Activated naive CD8-positive, alpha-beta T cell treated with anti-CD3 and anti-CD28 coated beads, Interleukin-2, amount 10 ng/mL, durations not matched to agents 7 days and 5 days (primary cell): ENCODE results near the gene NEDD8. TPM values are rescaled to one million over a fixed set of nuclear protein-coding genes. Genes with fewer than 3 reads are reported as not detected.
"Not testable (repeated sequence)": the region's sequence is repeated elsewhere in the genome, so short reads cannot be mapped to it uniquely, and the experiment has no call there.

Experiments
- ATAC-seq: fragments of 150-1000 bp; cut with Tn5 transposase; one replicate; pipeline ENCODE4 v1.10.0; 2021; ENCODE audit warnings: low read depth, moderate library complexity
- POLR2A ChIA-PET: fragments of 350-600 bp; sonication (Branson Sonifier 250); formaldehyde crosslinking; loops from one replicate; lab custom pipeline; 2021; ENCODE audit warnings: antibody characterized with exemption; lab: Charles Lee
- DNase-seq: peaks from one replicate; pipeline ENCODE4 v3.0.0; 2021
- H3K27ac Mint-ChIP-seq: one replicate; pipeline ENCODE4 v1.8.0; 2022; ENCODE audit warnings: mild to moderate bottlenecking, mixed read lengths
- H3K27me3 Mint-ChIP-seq: one replicate; pipeline ENCODE4 v1.8.0; 2022; ENCODE audit warnings: mild to moderate bottlenecking, moderate library complexity, mixed read lengths
- H3K36me3 Mint-ChIP-seq: one replicate; pipeline ENCODE4 v1.8.0; 2021; ENCODE audit warnings: mild to moderate bottlenecking, mixed read lengths
- H3K4me1 Mint-ChIP-seq: one replicate; pipeline ENCODE4 v1.8.0; 2021; ENCODE audit warnings: mixed read lengths
- H3K4me3 Mint-ChIP-seq: one replicate; pipeline ENCODE4 v1.8.0; 2022; ENCODE audit warnings: mild to moderate bottlenecking, moderate library complexity, mixed read lengths
- H3K9me3 Mint-ChIP-seq: one replicate; pipeline ENCODE4 v1.8.0; 2021; ENCODE audit warnings: mixed read lengths
- total RNA-seq, 2 experiments: library from RNA; stranded (reverse); gene quantifications; one replicate each; pipeline ENCODE4 v1.2.3, GENCODE V29; 2021

Gene NEDD8
- total RNA-seq, 2 experiments from 2014 or later, result 179 to 196 TPM

DNA sequence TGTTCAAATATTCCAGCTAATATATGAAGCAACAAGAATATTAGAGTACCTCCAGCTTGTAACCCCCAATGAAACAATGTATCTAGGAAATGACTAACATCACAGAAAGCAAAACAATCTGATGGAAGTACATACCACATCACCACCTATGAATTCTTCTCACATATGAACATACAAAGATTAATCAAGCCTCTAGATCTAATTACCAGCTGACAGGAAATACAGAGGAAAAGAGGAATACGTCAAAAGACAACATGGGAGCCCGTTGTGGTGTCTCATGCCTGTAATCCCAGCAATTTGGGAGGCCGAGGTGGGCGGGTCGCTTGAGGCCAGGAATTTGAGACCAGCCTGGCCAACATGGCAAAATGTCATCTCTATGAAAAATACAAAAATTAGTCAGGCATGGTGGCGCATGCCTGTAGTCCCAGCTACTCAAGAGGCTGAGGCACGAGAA lies 7.5 kb downstream of the NEDD8 start:
- POLR2A ChIA-PET, result interaction anchor here (1.3 kb wide), 1 partner anchor 11 kb away, joined by 5 read pairs; the partner anchor contains the start of gene CHMP4A
- no peak for ATAC-seq
- Mint-ChIP-seq H3K27ac (no peak overlapping the region), H3K27me3 (no peaks in the 10 kb centered on the region), H3K36me3 (peaks cover 12% of the 10 kb centered on the region), H3K4me3 (no peak overlapping the region), H3K4me1 (peaks cover 19% of the 10 kb centered on the region), H3K9me3 (no peaks in the 10 kb centered on the region)
- DNase-seq, result no peak

DNA sequence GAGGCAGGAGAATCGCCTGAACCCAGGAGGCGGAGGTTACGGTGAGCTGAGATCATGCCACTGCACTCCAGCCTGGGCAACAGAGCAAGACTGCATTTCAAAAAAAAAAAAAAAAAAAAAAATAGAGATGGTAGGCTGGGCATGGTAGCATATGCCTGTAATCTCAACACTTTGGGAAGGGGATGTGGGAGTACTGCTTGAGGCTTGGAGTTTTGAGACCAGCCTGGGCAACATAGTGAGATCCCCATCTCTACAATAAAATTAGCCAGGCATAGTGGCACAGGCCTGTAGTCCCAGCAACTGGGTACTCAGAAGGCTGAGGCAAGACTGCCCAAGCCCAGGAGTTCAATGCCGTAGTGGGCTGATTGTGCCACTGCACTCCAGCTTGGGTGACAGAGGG lies 9.2 kb downstream of the NEDD8 start:
- DNase-seq, H3K27me3 Mint-ChIP-seq, ATAC-seq, POLR2A ChIA-PET, H3K9me3 Mint-ChIP-seq, H3K27ac Mint-ChIP-seq, H3K4me3 Mint-ChIP-seq: not testable (repeated sequence)
- Mint-ChIP-seq H3K4me1 (peaks cover 17% of the 10 kb centered on the region), H3K36me3 (peaks cover 10% of the 10 kb centered on the region)

- Mint-ChIP-seq H3K9me3 (no peaks in the 10 kb centered on the region), H3K4me3 (no peak overlapping the region), H3K27ac (peak overlapping the region; percentile 65), H3K4me1 (peaks cover 18% of the 10 kb centered on the region), H3K36me3 (peaks cover 4% of the 10 kb centered on the region), H3K27me3 (no peaks in the 10 kb centered on the region)
- POLR2A ChIA-PET, result interaction anchor here (1.3 kb wide), 1 partner anchor 58 kb away, joined by 6 read pairs; the partner anchor contains the start of gene IRF9
- no peak for ATAC-seq
- DNase-seq, result no peak
These were observed 12.6 kb downstream of the NEDD8 start for GRCh38 chr14:24219521-24219920.

- POLR2A ChIA-PET, result no interaction called here
- DNase-seq (no peak), ATAC-seq (no peak)
- Mint-ChIP-seq H3K36me3 (peaks cover 6% of the 10 kb centered on the region), H3K27ac (no peak overlapping the region), H3K4me3 (no peak overlapping the region), H3K27me3 (no peaks in the 10 kb centered on the region), H3K4me1 (peaks cover 21% of the 10 kb centered on the region), H3K9me3 (no peaks in the 10 kb centered on the region)
These were observed 13.1 kb downstream of the NEDD8 start for GRCh38 chr14:24219080-24219479.

DNA sequence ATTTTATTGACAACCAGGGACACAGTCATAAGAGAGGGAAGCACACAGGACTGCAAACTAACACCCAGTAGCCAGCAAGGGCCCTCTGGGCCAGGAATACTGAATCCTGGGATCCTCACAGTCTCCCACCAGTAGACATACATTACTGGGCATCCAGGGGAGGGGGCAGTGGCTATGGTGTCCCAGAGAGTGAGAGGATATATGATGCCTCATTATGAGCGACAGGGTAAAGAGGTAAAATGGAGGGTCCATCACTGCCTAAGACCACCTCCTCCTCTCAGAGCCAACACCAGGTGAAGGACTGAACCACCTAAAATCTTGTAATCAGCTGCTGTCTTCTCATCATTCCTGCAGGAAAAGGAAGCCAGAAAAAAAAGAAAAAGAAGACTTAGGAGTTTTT lies 15.3 kb downstream of the NEDD8 start:
- not testable (repeated sequence) for H3K9me3 Mint-ChIP-seq, H3K4me3 Mint-ChIP-seq, DNase-seq, ATAC-seq, H3K27me3 Mint-ChIP-seq
- H3K36me3 Mint-ChIP-seq, result peaks cover 10% of the 10 kb centered on the region
- H3K4me1 Mint-ChIP-seq, result peaks cover 33% of the 10 kb centered on the region
- peak overlapping the region; percentile 98 for H3K27ac Mint-ChIP-seq
- POLR2A ChIA-PET, result interaction anchor here (1.8 kb wide), 1 partner anchor 80 kb away, joined by 8 read pairs; no protein-coding TSS in a partner anchor

DNA sequence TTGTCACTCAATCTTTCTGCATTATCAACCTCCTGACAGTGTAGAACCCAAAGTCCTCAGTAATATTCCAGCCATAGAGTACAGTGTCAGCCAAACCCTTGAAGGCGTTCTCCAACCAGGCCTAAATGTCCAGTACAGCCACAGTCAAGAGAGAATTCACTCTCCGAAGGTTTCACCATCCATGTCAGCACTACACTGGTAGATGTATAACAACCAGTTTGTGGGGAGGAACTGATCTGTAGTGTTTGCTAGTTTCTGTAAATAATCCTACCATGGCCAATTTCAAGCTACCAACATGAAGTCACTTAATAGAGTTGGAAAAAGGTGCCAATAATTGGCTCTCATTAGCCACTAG lies 15.8 kb downstream of the NEDD8 start:
- no peak for DNase-seq
- POLR2A ChIA-PET, result interaction anchor here (0.6 to 2.1 kb wide), 19 partner anchors 15 to 214 kb away, joined by 3 to 21 read pairs (median 6); partner anchors contain the start of genes CBLN3, CIDEB, DCAF11 and DHRS1
- Mint-ChIP-seq H3K36me3 (peaks cover 14% of the 10 kb centered on the region), H3K27me3 (no peaks in the 10 kb centered on the region), H3K4me1 (peaks cover 38% of the 10 kb centered on the region), H3K9me3 (no peaks in the 10 kb centered on the region), H3K4me3 (peak overlapping the region; percentile 93), H3K27ac (peak overlapping the region; percentile 98)
- no peak for ATAC-seq

DNA sequence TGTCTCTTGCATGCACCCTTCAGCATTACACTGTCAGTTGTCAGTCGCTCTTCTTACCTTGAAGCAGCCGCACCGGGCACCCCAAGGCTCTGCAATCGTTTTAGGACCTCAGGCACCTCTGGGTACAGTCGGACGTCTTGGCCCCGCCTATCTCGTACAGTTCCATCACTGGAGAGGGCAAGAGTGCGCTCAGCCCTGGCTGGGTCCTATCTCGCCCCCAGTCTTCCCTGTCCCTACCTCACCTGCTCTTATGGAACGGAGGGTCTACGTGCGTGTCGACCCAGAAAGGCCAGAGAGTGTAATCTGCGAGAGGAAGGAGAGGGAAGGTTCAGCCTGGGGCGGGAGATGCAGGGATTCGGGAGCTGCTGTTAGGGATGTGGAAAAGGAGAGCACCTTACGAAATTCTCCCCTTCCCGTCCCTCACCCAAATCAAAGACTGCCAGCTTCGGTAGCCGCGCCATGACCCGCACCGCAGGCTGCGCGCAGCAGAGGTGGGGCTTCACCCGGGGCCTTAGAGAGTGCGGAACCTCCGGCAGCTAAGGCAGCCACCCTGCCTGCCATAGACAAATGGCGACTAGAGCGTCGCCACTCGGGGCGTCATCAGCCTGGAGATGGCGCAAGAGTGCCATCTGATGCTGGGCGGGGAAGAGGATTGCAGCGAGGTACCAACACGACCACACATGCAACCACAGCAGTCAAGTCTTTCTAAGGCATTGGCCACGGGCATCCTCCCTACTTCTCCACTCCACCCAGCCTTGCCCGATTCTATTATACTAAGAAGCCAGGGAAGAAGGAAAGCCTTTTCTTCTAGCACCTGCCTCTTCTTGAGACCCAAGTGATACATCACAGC lies 16.4 kb downstream of the NEDD8 start, which contains the start of gene MDP1:
MDP1 (minus strand) TSS at position 572 of the 850 bp plus-strand sequence; CDS start at position 461, 111 bp downstream.
- no peaks in the 10 kb centered on the region for H3K27me3 Mint-ChIP-seq
- H3K4me3 Mint-ChIP-seq, result peak within 1 kb of the TSS; percentile 93
- ATAC-seq, result peak; percentile 73
- H3K9me3 Mint-ChIP-seq, result no peaks in the 10 kb centered on the region
- peaks cover 38% of the 10 kb centered on the region for H3K4me1 Mint-ChIP-seq
- POLR2A ChIA-PET, result interaction anchor here (0.6 to 2.1 kb wide), 21 partner anchors 12 to 215 kb away, joined by 3 to 21 read pairs (median 6); partner anchors contain the start of genes CBLN3, CIDEB, DCAF11 and DHRS1
- peak; percentile 85 for DNase-seq
- peak within 1 kb of the TSS; percentile 98 for H3K27ac Mint-ChIP-seq
- peaks cover 15% of the 10 kb centered on the region for H3K36me3 Mint-ChIP-seq

GRCh38 chr14:24213866-24214662 lies 18.1 kb downstream of the NEDD8 start:
- peaks cover 45% of the 10 kb centered on the region for H3K4me1 Mint-ChIP-seq
- H3K27ac Mint-ChIP-seq, result peak overlapping the region; percentile 98
- peaks cover 27% of the 10 kb centered on the region for H3K36me3 Mint-ChIP-seq
- no peaks in the 10 kb centered on the region for H3K9me3 Mint-ChIP-seq
- no peaks in the 10 kb centered on the region for H3K27me3 Mint-ChIP-seq
- ATAC-seq (no peak), DNase-seq (no peak)
- H3K4me3 Mint-ChIP-seq, result peak overlapping the region; percentile 93
- POLR2A ChIA-PET, result interaction anchor here (0.6 to 4.4 kb wide), 29 partner anchors 11 to 228 kb away, joined by 3 to 57 read pairs (median 6); partner anchors contain the start of genes CBLN3, DCAF11, DHRS1 and EMC9

DNA sequence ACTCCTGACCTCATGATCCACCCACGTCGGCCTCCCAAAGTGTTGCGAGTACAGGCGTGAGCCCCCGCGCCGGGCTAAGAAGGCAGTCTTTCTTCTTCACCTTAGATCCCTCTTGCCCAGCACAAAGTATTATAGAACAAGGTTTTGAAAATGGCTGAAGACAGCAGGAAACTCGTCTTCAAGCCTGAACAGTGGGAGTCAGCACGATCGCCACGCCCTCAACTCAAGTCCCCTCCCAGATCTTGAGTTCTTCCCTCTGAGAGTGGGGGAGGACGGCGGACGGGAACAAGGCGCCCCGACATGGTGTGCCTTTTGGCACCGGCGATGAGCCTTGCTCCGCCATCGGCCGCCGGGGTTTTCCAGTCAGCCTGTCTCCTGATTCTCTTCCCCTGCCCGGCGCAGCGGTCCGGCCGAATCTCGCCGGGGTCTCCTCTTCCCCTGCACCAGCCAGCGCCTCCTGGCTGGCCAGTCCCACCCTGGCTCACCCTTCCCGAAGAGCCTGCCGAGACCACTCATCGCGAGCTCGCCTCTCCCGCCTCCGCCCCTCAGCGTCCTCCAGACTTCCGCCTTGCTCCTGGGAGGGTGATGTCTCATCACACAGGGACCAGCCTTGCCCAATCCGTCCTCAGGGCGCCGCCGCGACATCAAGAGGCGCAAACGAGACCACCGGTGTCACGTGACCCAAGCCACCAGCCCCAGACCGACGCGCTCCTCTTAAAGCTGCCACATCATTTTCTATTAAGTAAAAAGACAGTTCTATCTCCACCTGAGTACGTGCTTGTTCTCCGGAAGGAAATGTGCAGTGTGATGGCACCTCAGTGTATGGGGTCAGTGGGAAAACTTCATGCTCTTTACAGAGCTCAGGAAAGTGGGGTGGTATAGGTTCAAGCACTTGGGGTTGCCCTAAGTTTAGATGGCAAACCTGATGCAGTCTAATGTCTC lies 19.0 kb downstream of the NEDD8 start, which contains the start of gene CHMP4A:
CHMP4A (minus strand) TSS at position 565 of the 942 bp plus-strand sequence; CDS start at position 516, 49 bp downstream.
- peak; percentile 94 for DNase-seq
- peaks cover 45% of the 10 kb centered on the region for H3K4me1 Mint-ChIP-seq
- peak within 1 kb of the TSS; percentile 98 for H3K27ac Mint-ChIP-seq
- peak within 1 kb of the TSS; percentile 93 for H3K4me3 Mint-ChIP-seq
- no peaks in the 10 kb centered on the region for H3K27me3 Mint-ChIP-seq
- H3K9me3 Mint-ChIP-seq, result no peaks in the 10 kb centered on the region
- POLR2A ChIA-PET, result interaction anchor here (0.6 to 4.4 kb wide), 33 partner anchors 10 to 229 kb away, joined by 3 to 57 read pairs (median 5); partner anchors contain the start of genes CBLN3, DCAF11, DHRS1 and EMC9
- peak; percentile 80 for ATAC-seq
- H3K36me3 Mint-ChIP-seq, result peaks cover 31% of the 10 kb centered on the region

DNA sequence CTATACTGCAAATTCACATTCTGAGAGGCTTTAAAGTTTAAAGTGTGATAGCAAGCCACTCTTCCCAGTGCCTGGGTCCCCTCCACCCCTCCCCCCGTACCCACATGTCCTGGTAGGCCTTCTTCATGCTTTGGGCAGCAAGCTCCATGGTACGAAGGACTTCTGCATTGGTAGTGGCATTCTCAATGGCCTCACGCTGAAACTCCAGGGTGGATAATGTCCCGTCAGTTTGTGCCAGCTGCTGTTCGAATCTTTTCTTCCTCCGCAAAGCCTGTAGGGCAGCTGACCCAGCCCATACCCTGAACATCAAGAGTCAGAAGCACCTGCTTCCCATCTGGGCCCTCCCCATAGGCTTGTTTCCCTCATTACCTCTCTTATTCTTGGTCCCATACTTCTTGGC lies 20.9 kb downstream of the NEDD8 start:
- H3K4me3 Mint-ChIP-seq, result no peak overlapping the region
- H3K27me3 Mint-ChIP-seq, result no peaks in the 10 kb centered on the region
- POLR2A ChIA-PET, result interaction anchor here (1.2 to 4.4 kb wide), 4 partner anchors 16 to 116 kb away, joined by 4 to 57 read pairs (median 42); partner anchors contain the start of genes IRF9, TINF2 and TM9SF1
- DNase-seq (no peak), ATAC-seq (no peak)
- peak overlapping the region; percentile 50 for H3K27ac Mint-ChIP-seq
- peaks cover 45% of the 10 kb centered on the region for H3K36me3 Mint-ChIP-seq
- peaks cover 48% of the 10 kb centered on the region for H3K4me1 Mint-ChIP-seq
- H3K9me3 Mint-ChIP-seq, result no peaks in the 10 kb centered on the region

GRCh38 chr14:24207625-24208024 lies 24.5 kb downstream of the NEDD8 start:
- Mint-ChIP-seq H3K27me3 (no peaks in the 10 kb centered on the region), H3K4me3 (no peak overlapping the region), H3K27ac (no peak overlapping the region), H3K9me3 (peaks cover 7% of the 10 kb centered on the region), H3K4me1 (peaks cover 26% of the 10 kb centered on the region), H3K36me3 (peaks cover 69% of the 10 kb centered on the region)
- POLR2A ChIA-PET, result interaction anchor here (0.6 to 1.7 kb wide), 3 partner anchors 9 to 48 kb away, joined by 3 to 8 read pairs (median 3); no protein-coding TSS in a partner anchor
- no peak for ATAC-seq
- DNase-seq, result no peak
